GM23248 (cell line): ENCODE results near the gene PCBP3. TPM values are rescaled to one million over a fixed set of nuclear protein-coding genes. Genes with fewer than 3 reads are reported as not detected.

Experiments
- DNase-seq: peaks from one replicate; pipeline ENCODE4 v3.0.0-alpha.2; 2015
- H2AFZ ChIP-seq: fragments of 200-600 bp; sonication (generic); 2 replicates; pipeline ENCODE4 v1.6.1; 2016; ENCODE audit warnings: antibody characterized with exemption
- H3F3A ChIP-seq: fragments of 200-600 bp; sonication (generic); 2 replicates; pipeline ENCODE4 v1.6.1; 2016; ENCODE audit warnings: mild to moderate bottlenecking, antibody characterized with exemption, mixed run types; ENCODE audit not compliant: insufficient read depth
- H3K27ac ChIP-seq: fragments of 200-600 bp; sonication (generic); 2 replicates; pipeline ENCODE4 v1.5.1; 2016; ENCODE audit warnings: mild to moderate bottlenecking
- H3K27me3 ChIP-seq: fragments of 200-600 bp; sonication (generic); replicated peaks from 2 replicates; pipeline ENCODE4 v1.6.1; 2016; ENCODE audit warnings: mild to moderate bottlenecking; ENCODE audit not compliant: insufficient read depth
- H3K36me3 ChIP-seq: fragments of 200-600 bp; sonication (generic); 2 replicates; pipeline ENCODE4 v1.6.1; 2016; ENCODE audit warnings: low read depth, mild to moderate bottlenecking
- H3K4me1 ChIP-seq: fragments of 200-600 bp; sonication (generic); 2 replicates; pipeline ENCODE4 v1.6.1; 2016; ENCODE audit warnings: mild to moderate bottlenecking; ENCODE audit not compliant: insufficient read depth
- H3K4me2 ChIP-seq: fragments of 200-600 bp; sonication (generic); one replicate; pipeline ENCODE4 v1.6.1; 2016; ENCODE audit warnings: mild to moderate bottlenecking; ENCODE audit not compliant: unreplicated experiment
- H3K4me3 ChIP-seq: fragments of 200-600 bp; sonication (generic); 2 replicates; pipeline ENCODE4 v1.5.1; 2016; ENCODE audit warnings: mild to moderate bottlenecking
- H3K79me2 ChIP-seq: fragments of 200-600 bp; sonication (generic); 2 replicates; pipeline ENCODE4 v1.6.1; 2016; ENCODE audit warnings: mild to moderate bottlenecking; ENCODE audit not compliant: insufficient read depth
- H3K9ac ChIP-seq: fragments of 200-600 bp; sonication (generic); 2 replicates; pipeline ENCODE4 v1.6.1; 2016; ENCODE audit warnings: mild to moderate bottlenecking
- H3K9me2 ChIP-seq: fragments of 200-600 bp; sonication (generic); 2 replicates; pipeline ENCODE4 v1.6.1; 2016; ENCODE audit warnings: mixed run types, mild to moderate bottlenecking, moderate library complexity; ENCODE audit not compliant: insufficient read depth
- H3K9me3 ChIP-seq: fragments of 200-600 bp; sonication (generic); one replicate; pipeline ENCODE4 v1.6.1; 2017; ENCODE audit warnings: low read depth
- H4K20me1 ChIP-seq: fragments of 200-600 bp; sonication (generic); 2 replicates; pipeline ENCODE4 v1.6.0; 2016; ENCODE audit not compliant: insufficient read depth
- EZH2 ChIP-seq: fragments of 200-600 bp; sonication (generic); IDR thresholded peaks from 2 replicates; pipeline ENCODE4 v1.6.1; 2018; ENCODE audit warnings: antibody characterized with exemption, mild to moderate bottlenecking; ENCODE audit not compliant: insufficient read depth, poor library complexity, severe bottlenecking
- EZH2phosphoT487 ChIP-seq: fragments of 200-600 bp; sonication (generic); IDR thresholded peaks from 2 replicates; pipeline ENCODE4 v1.6.1; 2018; ENCODE audit warnings: antibody characterized with exemption, moderate library complexity, mild to moderate bottlenecking, low read depth; ENCODE audit not compliant: insufficient read depth
- WGBS, 2 experiments: methylation state at CpG; one replicate each; pipeline ENCODE4 v1.1.6; 2015 to 2017; ENCODE audit warnings: low lambda C conversion rate in 2 of 2, low coverage in 1 of 2; ENCODE audit errors: missing lambda C conversion rate in 2 of 2; 5-methylcytosine and 5-hydroxymethylcytosine counted together
- in situ Hi-C: fragments of 300-500 bp; cut with MboI; formaldehyde crosslinking; loops from 2 replicates; pipeline ENCODE4 v1.15.0; 2020
- polyA plus RNA-seq: library from polyadenylated mRNA; unstranded; fragments of >200 nt; fragmentation: Nextera tagmentation; extraction: Ambion mirVana; gene quantifications from 2 replicates; pipeline ENCODE4 v1.2.1, GENCODE V29; 2016
- total RNA-seq: library from RNA; depleted of rRNA; stranded (reverse); fragments of >200 nt; shearing (Covaris generic); gene quantifications from 2 replicates; pipeline ENCODE4 v1.2.3, GENCODE V29; 2014

PCBP3 gene
- total and polyA plus RNA-seq, 2 experiments from 2014 or later, result 0.32 to 1.3 TPM

DNA sequence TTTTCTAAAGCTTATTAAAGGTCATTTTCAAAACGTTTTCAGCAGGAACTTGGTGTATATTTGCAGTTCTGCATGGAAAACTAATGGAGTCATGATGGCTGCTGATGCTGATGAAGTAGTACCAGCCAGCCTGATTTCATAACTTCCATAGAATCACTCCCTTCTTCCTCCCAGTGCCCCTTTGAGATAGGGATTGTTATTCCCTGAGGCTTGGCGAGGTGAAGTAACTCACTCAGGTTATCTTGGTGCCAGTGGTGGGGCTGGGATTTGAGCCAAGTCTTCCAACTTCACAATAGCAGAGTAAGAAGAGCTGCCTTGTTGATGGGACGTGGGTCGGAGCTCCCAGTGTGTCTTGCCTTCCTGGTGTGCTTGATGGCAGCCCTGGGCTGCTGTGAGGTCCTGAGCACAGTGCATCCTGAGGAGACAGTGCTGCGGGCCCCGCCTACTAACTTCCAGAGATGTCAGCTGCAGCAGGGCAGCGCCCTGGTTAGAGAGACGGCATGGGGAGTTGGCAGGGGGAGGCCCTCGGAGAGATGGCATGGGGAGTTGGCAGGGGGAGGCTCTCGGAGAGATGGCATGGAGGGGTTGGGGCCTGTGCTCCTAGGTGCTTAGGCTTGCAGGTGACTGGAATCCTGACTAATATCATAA lies 92.6 kb downstream of the PCBP3 start:
- no peak for DNase-seq
- TF ChIP-seq EZH2 (no peak), EZH2phosphoT487 (no peak)
- H3K4me3 ChIP-seq, result no peak overlapping the region
- no peak overlapping the region for H3K27ac ChIP-seq
- H3K9ac ChIP-seq, result no peak overlapping the region
- H3K4me1 ChIP-seq, result no peaks in the 10 kb centered on the region
- in situ Hi-C loops, result no loop called here
- H3K4me2 ChIP-seq, result no peak overlapping the region
- H3K36me3 ChIP-seq, result no peaks in the 10 kb centered on the region
- H3K9me2 ChIP-seq, result no peaks in the 10 kb centered on the region
- H3K27me3 ChIP-seq, result no peaks in the 10 kb centered on the region
- H3K9me3 ChIP-seq, result no peaks in the 10 kb centered on the region
- H3K79me2 ChIP-seq, result no peaks in the 10 kb centered on the region
- no peak overlapping the region for H2AFZ ChIP-seq
- H4K20me1 ChIP-seq, result no peaks in the 10 kb centered on the region
- WGBS, 2 experiments, result 63 to 72% methylated on average over 10 of the region's 10 CpGs
- no peaks in the 10 kb centered on the region for H3F3A ChIP-seq

DNA sequence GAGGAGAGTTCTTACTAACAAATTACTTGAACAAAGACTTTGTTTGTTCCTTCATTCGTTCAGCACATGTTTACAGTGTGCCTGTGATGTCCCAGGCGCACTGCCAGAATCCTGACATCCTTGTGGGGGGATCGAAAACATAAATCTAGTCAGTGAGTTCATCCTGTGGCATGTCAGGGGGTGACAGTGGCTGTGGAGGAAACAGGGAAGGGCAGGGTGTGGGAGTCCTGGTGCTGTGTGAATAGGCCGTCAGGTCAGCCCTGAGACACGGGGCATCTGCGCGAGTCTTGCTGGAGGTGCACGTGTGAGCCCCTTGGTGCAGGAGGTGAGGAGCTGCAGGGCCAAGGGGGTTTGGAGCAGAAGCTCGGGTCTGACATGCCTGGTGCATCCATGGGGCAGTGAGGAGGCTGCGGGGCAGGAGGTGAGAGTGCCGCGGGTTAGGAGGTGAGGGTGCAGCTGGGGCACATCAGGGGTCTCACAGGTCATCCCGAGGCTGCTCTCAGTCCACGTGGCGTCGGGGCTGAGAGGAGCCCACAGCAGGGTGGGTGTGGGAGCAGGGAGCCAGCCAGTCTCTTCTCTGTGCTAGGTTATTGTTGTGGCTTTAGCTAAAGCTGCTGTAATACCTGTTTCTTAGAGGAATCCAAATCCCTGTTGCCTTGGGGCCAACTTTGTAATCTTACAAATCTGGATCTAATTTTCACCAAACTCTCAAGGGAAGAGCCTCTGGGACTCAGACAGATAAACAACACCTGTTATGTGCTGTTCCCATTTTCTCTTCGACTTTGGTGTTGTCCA lies 93.4 kb downstream of the PCBP3 start:
- Histone ChIP-seq H3K36me3 (no peaks in the 10 kb centered on the region), H3K79me2 (no peaks in the 10 kb centered on the region), H3F3A (no peaks in the 10 kb centered on the region), H4K20me1 (no peaks in the 10 kb centered on the region), H3K27ac (no peak overlapping the region), H3K27me3 (no peaks in the 10 kb centered on the region), H3K4me1 (no peaks in the 10 kb centered on the region), H3K4me2 (no peak overlapping the region), H3K9me3 (no peaks in the 10 kb centered on the region), H3K9me2 (no peaks in the 10 kb centered on the region), H2AFZ (no peak overlapping the region), H3K9ac (no peak overlapping the region), H3K4me3 (no peak overlapping the region)
- in situ Hi-C loops, result no loop called here
- TF ChIP-seq EZH2phosphoT487 (no peak), EZH2 (no peak)
- no peak for DNase-seq
- WGBS, 2 experiments, result 43 to 48% methylated on average over 17 of the region's 17 CpGs

GRCh38 chr21:45737485-45738166 lies 94.1 kb downstream of the PCBP3 start:
- Histone ChIP-seq H4K20me1 (no peaks in the 10 kb centered on the region), H3F3A (no peaks in the 10 kb centered on the region), H3K36me3 (no peaks in the 10 kb centered on the region), H3K4me1 (no peaks in the 10 kb centered on the region), H3K9me3 (no peaks in the 10 kb centered on the region), H2AFZ (no peak overlapping the region), H3K27me3 (no peaks in the 10 kb centered on the region), H3K4me3 (no peak overlapping the region), H3K79me2 (no peaks in the 10 kb centered on the region), H3K9ac (no peak overlapping the region), H3K27ac (no peak overlapping the region), H3K4me2 (no peak overlapping the region), H3K9me2 (no peaks in the 10 kb centered on the region)
- 78 to 86% methylated on average over 12 of the region's 12 CpGs for WGBS, 2 experiments
- in situ Hi-C loops, result no loop called here
- DNase-seq, result no peak
- TF ChIP-seq EZH2, result no peak
- TF ChIP-seq EZH2phosphoT487, result no peak

DNA sequence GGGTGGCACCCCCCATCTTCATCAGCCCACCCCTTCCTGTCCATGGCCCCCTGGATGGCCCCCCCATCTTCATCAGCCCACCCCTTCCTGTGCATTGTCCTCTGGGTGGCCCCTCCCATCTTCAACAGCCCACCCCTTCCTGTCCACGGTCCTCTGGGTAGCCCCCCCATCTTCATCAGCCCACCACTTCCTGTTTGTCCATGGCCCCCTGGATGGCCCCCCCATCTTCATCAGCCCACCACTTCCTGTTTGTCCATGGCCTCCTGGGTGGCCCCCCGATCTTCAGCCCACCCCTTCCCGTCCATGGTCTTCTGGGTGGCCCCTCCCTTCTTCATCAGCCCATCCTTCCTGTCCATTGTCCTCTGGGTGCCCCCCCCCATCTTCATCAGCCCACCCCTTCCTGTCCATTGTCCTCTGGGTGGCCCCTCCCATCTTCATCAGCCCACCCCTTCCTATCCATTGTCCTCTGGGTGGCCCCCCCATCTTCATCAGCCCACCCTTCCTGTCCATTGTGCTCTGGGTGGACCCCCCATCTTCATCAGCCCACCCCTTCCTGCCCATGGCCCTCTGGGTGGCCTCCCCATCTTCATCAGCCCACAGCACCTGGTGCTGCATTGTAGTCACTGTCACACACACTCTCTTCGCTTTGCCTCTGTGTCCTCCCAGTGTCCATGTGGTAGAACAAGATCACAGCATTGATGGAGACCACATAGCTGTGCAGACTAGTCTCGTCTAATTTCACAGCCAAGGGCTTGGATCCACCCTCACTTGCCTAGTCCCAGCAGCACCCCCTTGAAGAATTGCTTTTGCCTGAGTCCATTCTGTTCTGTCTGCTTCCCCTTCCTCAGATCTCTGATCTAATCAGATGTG lies 95.9 kb downstream of the PCBP3 start:
- in situ Hi-C loops, result no loop called here
- no peaks in the 10 kb centered on the region for H3K9me2 ChIP-seq
- H3K9ac ChIP-seq, result no peak overlapping the region
- no peaks in the 10 kb centered on the region for H3K27me3 ChIP-seq
- H3K4me1 ChIP-seq, result no peaks in the 10 kb centered on the region
- no peak overlapping the region for H2AFZ ChIP-seq
- no peak overlapping the region for H3K4me3 ChIP-seq
- H3F3A ChIP-seq, result no peaks in the 10 kb centered on the region
- no peaks in the 10 kb centered on the region for H3K9me3 ChIP-seq
- no peaks in the 10 kb centered on the region for H3K36me3 ChIP-seq
- TF ChIP-seq EZH2, result no peak
- no peak for TF ChIP-seq EZH2phosphoT487
- H4K20me1 ChIP-seq, result no peaks in the 10 kb centered on the region
- H3K4me2 ChIP-seq, result no peak overlapping the region
- 70 to 73% methylated on average over 2 to 5 of the region's 5 CpGs for WGBS, 2 experiments
- DNase-seq, result no peak
- H3K79me2 ChIP-seq, result no peaks in the 10 kb centered on the region
- H3K27ac ChIP-seq, result no peak overlapping the region
